HG02938 (cell line): ENCODE measurements around the gene NOS1AP.
"Not testable (repeated sequence)": the region's sequence is repeated elsewhere in the genome, so short reads cannot be mapped to it uniquely, and the experiment has no call there.

Source experiments
- ATAC-seq: cut with Tn5 transposase; IDR thresholded peaks from one replicate; pipeline ENCODE4 v1.9.1; 2021; ENCODE audit warnings: mild to moderate bottlenecking, moderate library complexity; ENCODE audit not compliant: unreplicated experiment

Gene NOS1AP

GRCh38 chr1:162391790-162392563 lies 322.5 kb downstream of the NOS1AP start:
- peak; percentile 54 for ATAC-seq

DNA sequence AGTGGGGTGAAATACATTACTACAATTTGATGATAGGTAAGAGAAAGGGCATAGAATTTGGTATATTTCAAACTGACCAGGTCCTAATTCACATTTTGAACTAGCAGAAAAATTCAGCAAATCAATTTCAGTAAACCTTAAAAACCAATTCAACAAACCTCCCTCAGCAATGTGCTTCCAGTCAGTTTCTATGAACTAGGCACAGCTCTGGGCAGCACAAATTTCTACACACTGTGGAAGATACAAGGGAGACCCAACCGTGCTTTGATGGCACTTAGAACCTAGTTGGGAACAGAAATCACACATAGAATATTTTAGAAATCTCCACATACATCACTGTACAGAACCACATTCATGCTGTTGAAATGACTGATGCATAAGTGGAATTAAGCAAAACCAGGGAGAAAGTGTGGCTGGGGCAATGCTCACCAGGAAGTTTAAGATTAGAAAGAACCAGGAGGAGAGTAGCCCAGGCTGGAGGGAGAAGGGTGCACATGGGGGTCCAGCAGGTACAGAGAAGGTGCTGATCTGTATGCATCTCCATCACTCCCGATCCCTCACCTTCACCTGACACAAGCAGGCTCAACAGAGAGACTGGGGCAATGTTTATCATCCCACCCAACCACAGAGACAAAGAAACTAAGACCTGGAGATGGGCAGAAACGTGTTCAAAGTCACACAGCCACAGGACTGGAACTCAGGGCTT lies 326.9 kb downstream of the NOS1AP start:
- no peak for ATAC-seq

DNA sequence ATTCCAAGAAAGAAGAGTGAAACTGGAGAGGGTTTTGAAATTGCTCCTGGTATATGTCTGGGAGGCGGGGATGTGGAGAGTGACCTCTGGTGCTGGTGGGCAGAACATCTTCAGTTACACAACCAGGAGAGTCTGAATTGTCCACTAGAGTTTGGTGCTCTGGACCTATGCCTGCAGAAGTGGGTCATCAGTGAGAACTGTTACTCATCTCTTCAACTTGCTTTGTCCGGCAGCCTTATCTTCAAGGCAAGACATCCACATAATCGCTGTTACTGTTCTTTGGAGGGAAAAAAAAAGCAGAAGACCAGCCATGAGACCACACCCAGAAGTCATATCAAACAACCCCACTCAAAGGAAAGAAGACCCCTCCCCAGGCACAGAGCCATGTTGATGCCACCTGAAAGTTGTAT lies 327.6 kb downstream of the NOS1AP start:
- ATAC-seq: no peak

DNA sequence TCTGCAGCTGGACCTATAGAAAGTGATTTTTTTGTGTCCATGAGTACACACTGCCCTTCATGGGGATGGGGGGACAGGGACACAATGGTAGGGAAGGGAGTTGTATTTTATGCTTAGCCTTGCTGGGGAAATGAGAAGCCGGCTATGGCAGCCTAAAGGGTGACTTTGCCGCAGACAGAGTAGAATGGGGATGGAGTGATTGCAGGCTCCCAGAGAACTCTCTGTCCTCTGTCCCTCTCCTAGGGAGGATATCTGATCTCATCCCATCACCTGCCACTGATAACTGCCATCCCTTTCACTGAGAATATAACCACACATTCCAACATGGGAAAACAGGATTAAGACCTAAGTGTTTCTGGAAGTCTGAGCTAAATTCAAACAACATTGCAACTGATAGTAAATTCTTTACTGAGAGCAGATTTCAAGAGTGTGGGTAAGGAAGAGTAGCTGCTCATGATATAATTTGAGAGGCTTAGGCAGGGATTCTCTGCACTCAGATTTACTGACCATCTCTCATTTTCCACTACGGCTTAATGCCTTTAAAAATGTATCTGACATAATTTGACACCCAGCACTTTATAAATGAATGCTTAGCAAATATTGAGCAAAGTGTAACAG lies 328.6 kb downstream of the NOS1AP start:
- no peak for ATAC-seq

GRCh38 chr1:162398999-162399580 lies 329.6 kb downstream of the NOS1AP start:
- no peak for ATAC-seq

DNA sequence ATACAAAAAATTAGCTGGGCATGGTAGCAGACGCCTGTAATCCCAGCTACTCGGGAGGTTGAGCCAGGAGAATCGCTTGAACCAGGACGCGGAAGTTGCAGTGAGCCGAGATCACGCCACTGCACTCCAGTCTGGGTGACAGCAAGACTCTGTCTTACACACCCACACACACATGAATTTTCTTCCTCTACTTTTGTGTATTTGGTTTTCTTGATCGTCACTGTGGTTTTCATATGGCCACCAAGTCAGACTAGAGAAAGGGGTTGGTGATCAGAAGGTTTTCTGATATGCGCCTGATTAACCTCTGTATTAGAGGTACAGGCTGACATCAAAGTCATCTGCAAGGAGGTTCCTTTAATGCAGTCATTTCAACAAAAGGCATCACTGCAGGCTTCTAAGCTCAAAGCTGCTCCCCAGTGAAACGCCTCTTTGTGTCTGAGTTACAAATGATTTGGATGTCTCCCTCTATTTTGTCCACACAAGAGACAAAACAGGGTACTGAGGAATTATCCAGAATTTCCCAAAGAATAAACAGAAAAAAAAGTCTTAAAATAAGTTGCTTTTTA lies 331.4 kb downstream of the NOS1AP start:
- no peak for ATAC-seq

- no peak for ATAC-seq
These were observed 335.2 kb downstream of the NOS1AP start for GRCh38 chr1:162404550-162405160.

GRCh38 chr1:162405800-162406199 lies 336.3 kb downstream of the NOS1AP start:
- no peak for ATAC-seq

GRCh38 chr1:162406811-162407210 lies 337.3 kb downstream of the NOS1AP start:
- ATAC-seq: no peak

DNA sequence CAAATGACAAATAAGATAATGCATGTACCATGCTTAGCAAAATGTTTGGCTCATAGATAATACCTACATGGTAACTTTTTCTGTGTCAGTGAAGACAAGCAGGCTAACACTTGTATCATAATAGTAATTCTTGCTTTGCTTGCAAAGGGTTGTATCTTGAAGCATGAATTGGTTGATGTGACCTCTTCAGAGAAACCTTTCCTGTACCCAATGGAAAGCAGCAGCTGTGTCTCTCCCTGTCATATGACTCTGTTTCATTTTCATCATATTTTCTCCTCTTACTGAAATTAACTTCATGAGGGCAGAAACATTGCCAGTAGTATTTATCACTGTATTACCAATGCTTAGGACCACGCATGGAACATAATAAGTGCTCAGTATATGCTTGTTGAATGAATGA lies 338.0 kb downstream of the NOS1AP start:
- ATAC-seq: no peak

GRCh38 chr1:162412002-162412401 lies 342.5 kb downstream of the NOS1AP start, which contains the start of gene SH2D1B:
Gene SH2D1B, minus strand, starts transcription at chr1:162412136. Its CDS starts 120 bp downstream, at chr1:162412016.
- no peak for ATAC-seq

DNA sequence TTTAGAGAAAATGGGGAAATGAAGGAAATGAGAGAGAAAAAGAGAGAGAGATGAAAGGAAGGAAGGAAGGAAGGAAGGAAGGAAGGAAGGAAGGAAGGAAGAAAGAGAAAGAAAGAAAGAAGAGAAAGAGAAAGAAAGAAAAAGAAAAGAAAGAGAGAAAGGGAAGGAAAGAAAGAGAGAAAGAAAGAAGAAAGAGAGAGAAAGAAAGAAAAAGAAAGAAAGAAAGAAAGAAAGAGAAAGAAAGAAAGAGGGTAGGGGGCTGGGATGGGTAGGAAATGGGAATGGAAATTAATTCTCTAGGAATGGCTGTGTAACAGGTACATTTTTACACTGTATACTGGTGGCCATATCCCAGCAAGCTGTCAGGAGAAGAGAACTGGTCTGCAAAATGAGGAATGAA lies 346.7 kb downstream of the NOS1AP start:
- no peak for ATAC-seq

- ATAC-seq: no peak
These were observed 347.4 kb downstream of the NOS1AP start for GRCh38 chr1:162416909-162417308.

GRCh38 chr1:162417650-162418049 lies 348.2 kb downstream of the NOS1AP start:
- no peak for ATAC-seq

GRCh38 chr1:162418584-162418983 lies 349.1 kb downstream of the NOS1AP start:
- ATAC-seq: not testable (repeated sequence)

DNA sequence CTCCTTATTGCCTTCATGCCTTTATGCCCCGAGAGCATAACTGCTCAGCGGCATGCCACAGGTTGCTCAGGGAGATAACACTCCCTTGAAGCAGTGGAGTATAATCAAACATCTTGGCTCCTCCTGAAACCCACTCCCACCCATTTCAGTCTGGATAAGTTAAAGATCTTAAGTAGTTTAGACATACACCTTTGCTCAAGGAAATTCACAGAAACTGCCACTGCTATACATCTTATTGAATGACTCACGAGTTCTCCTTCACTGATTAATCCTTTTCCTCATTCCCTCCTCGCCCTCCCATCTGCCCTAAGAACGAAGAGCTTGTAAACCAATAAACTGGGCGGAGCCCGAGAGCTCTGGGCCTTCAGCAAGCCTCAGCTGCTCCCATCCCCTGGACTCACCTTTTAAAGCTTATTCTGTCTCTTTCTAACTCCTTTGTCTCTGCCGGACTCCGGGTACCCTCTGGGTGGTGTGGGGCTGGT lies 350.0 kb downstream of the NOS1AP start:
- not testable (repeated sequence) for ATAC-seq
